ENCODE measurements around the gene CAMK4.
"Not testable (repeated sequence)": the region's sequence is repeated elsewhere in the genome, so short reads cannot be mapped to it uniquely, and the experiment has no call there.

Gene CAMK4

DNA sequence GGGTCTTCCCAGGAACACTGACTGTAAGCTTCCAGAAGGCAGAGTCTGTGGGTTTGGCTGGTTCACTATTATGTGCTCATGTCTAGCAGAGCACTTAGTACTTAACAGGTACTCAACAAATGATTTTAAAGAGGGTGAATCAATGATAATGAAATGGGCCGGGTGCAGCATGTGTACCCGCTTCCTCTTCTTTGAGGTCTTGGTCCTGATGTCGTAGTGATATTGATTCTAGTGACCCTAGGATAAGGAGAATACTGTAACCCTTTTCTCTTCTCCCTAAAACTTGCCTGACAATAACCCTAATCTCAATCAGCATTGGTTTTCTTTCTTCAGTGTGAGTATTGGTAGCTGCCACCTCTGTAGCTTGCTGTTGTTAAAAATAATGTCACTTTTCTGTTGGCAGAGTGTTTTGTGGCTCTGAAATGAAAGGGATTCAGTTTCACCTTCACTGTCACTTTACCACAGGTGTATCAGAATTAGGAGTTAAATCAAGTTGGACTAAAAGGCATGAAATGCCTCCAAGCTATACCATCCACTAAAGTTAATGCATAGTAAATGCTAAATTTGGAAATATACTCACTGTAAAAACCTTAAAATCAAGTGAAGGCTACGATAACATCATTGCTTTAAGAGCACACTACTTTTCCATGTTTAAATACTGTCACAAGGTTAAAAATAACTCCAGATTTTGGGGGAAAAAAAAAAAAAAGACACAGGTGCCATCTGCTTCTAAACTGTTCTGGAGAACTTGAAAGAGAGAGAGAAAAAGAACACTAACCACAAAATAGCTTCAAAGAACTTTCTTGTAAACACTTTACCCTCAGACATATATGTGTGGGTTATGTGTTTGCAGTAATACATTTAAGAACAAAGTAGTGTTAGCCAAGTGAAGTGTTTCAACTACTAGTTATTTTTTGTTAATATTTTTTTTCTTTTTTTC is 6.0 kb downstream of the CAMK4 start:
- peak; percentile 61 for DNase-seq

DNA sequence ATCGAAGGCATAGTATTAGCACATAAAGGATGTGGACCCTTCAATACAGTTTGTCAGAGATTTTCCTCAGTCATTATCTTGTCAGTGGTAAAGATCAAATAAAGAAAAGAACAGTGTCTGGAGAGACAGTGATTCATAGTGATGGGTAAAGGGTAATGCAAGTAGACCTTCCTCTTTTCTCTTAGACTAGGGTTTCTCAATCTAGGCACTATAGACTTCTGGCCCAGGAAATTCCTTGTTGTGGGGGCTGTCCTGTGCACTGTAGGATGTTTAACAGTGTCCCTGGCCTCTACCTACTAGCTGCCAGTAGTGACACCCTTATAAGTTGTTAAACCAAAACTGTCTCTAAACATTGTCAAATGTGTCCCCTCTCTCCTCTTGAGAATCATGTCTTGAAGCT is 6.9 kb downstream of the CAMK4 start:
- no peak for DNase-seq

- DNase-seq, result peak; percentile 41
Measured at GRCh38 chr5:111232311-111233051, 8.3 kb downstream of the CAMK4 start.

DNA sequence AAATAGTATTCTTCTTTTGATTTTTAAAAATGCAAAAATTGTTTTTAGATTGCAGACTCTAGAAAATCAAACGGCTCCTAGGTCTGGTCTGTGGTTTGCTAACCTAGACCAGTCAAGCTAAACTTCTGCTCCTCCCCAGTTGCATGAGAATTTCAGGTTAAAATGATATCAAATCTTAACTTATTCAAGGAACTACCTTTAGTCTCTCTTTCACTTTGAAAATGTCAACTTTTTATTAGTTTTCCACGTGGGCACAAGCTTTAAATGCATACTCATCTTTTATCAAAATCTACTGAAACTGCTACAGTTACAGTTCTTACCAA is 8.8 kb downstream of the CAMK4 start:
- DNase-seq, result no peak

DNA sequence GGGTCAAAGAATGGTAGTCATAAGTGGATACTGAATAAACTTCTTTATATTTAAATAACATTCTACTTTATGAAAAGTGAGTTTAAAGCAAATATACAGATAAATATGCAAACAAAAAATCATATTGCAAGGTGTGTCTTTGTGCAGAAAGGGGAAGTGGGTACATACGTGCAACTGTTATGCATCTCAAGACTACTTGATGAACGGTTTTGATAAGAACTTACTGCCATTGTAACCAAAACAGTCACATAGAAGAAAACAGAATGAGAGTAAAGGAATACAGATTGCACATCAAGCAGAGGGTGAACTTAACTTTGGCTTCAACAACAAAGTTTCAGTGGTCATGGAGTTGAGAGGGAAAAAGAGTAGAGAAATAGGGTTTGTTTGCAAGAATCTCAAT is 9.9 kb downstream of the CAMK4 start:
- DNase-seq, result peak; percentile 42

DNA sequence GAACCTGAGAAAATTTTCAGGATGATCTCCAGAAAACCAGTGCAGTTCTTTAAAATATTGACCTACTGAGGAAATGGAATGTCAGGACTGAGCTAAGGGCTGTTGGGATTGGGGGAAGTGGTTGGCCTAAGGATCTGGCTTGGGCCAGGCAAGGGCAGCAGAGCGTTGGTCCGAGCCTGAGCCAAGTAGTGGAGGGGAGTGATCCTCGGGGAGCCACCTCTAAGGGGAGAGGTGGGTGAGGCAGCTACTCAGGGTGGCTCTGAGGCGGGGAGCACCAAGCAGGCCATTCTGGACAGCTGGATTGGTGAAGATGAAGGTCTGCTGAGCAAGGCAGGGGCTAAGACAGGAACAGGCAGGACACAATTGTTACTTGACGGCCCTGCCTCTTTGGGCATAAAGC is 11.5 kb downstream of the CAMK4 start:
- no peak for DNase-seq

- no peak for DNase-seq
Measured at GRCh38 chr5:111236348-111236747, 12.2 kb downstream of the CAMK4 start.

DNA sequence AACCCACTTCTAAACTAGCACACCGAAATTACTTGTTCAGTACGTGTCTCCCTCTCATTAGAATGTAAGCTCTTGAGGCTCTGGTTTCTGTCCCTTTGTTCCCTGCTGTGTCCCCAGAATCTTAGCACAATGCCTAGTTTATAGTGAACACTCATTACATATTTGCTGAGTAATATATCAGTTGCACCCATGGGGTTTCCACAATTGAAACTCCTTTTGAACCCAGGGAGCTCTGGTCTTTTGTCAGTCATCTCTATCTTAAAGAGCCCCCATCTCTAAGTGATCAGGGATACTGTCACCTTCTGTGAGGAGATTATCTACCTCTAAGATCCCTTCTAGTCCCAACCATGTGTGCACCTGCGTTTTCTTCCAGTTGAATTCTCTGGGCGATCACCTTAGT is 12.8 kb downstream of the CAMK4 start:
- no peak for DNase-seq

GRCh38 chr5:111237470-111237869 is 13.3 kb downstream of the CAMK4 start:
- DNase-seq, result no peak

DNA sequence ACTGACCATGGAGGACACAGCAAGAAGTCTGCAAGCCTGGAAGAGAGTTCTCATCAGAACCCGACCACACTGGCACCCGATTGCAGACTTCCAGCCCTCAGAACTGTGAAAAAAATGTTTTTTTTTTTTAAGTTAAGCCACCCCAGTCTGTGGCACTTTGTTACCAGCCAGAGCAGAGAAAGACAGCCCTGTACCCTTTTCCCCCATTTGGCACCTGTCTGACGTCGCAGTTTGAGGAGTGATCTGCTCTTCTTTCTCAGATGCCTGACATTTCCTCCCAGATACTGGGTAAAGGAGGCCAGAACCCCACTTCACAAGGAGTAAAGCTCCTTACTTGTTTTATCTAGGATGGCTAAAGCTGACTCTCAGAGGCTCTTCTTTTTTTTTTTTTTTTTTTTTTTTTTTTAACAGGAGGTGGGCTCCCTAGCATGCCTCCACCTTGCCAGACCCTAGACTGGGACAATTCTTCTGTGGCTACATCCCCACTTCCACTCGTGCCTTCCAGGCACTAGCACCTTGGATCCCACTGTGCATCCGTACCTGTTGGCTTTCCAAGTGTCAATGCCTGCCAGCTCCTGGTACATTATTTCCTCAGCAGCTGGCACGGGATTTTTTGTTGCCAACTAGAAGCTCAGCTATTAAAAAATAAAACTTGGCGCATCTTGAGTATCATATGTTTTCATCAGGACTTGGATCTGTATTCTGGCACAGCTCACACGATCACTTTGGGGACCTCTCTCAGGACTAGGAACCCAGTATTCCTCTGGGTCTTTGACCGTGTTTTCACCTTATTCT is 14.4 kb downstream of the CAMK4 start:
- DNase-seq, result no peak

GRCh38 chr5:111241696-111242095 is 17.5 kb downstream of the CAMK4 start:
- DNase-seq, result no peak

- DNase-seq, result no peak
Measured at GRCh38 chr5:111242606-111243005, 18.4 kb downstream of the CAMK4 start.

DNA sequence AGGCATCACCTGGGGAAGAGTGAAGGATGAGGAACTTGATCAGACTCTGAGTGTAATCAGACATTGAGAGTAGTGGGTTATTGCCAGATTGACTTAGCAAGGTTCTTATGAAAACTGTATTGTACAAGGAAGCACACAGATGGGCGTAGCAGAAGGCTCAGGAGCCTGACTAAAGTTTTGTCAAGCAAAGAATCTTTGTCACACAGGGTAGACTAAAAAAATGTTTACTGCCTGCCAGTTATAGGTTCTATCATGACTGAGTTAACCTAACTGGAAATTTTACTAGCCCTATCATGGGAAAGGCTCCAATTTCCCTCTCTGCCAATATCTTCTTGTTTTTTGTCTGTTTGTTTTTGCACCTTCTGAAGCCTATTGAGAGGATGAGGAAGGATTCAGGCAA is 19.1 kb downstream of the CAMK4 start:
- DNase-seq, result no peak

- DNase-seq, result no peak
Measured at GRCh38 chr5:111245654-111246053, 21.5 kb downstream of the CAMK4 start.

DNA sequence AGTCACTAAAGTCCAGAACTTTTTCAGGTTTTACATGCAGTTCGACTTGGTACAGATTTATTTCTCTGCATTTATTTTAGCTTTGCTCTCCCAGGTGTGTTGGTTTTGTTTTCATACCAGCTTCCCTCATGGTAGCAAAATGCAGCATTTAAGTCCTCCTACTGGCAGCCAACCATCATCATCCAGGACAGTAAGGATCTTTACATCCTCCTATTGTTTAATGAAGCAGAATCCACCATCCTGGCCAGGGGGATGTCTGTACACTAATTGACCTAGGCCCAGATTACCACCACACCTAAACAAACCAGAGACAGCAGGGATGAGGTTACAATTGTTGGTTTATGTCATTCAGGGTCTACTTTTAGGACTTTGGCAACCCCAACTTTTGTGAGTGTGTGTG is 22.3 kb downstream of the CAMK4 start:
- no peak for DNase-seq

DNA sequence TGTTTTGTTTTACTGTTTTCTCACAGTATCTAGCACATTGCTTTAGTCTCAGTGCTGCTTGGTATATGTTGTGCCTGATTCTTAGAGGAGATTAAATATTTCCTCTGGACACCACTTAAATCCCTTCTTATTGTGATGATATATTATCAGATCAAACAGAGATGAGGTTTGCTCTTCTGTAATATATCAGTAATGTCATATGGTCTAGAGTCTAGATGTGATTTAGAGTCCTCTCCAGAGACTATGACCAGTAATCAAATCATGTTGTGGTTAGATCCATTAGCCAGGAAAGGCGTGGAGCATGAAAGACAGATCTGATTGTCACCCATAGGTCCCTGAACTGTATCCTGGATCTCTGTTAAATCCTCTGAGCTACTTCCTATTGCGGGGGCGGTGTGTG is 24.4 kb downstream of the CAMK4 start:
- DNase-seq, result no peak

- DNase-seq, result no peak
Measured at GRCh38 chr5:111251921-111252320, 27.7 kb downstream of the CAMK4 start.

DNA sequence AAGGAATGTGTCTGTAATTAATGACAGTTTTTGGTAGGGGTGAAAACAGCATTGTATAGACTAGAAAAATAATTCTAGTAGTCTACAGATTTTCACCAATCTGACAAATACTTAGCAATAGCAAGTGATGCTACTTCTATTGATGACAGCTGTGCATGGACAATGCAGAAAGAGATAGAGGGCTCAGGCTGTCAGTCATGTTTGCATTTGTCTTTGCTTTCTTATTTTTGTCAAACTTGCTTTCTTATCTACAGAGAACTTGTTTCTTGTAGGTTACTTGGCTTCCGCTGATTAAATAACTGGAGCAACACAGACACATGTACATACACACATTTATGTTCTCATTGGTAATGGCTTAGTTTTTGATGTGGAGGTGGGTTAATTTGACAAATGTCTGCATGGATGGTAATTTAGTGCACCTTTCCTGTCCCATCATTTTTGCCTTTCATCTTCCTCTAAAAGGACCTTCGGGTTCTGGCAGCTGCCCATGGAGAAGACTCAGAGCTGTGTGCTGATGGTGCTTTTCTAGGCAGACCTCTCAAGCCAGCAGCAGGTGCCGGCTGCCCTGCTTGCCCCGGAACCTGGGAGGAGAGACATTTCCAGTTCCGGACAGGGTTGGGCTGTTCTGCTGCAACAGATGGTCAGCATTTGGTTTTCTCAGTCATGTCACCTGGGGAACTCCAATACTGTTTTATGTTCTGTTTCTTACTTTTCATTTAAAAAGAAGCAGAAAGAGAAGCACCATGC is 28.8 kb downstream of the CAMK4 start:
- DNase-seq, result no peak

GRCh38 chr5:111254613-111255012 is 30.4 kb downstream of the CAMK4 start:
- peak; percentile 81 for DNase-seq

- no peak for DNase-seq
Measured at GRCh38 chr5:111255169-111255568, 31.0 kb downstream of the CAMK4 start.

GRCh38 chr5:111256128-111256527 is 31.9 kb downstream of the CAMK4 start:
- no peak for DNase-seq

DNA sequence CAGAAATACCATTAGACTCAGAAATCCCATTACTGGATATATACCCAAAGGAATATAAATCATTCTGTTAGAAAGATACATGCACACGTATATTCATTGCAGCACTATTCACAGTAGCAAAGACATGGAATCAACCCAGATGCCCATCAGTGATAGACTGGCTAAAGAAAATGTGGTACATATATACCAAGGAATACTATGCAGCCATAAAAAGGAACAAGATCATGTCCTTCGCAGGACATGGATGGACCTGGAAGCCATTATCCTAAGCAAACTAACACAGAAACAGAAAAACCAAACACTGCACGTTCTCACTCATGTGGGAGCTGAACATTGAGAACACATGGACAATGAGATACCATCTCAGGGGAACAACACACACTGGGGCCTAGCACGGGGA is 33.4 kb downstream of the CAMK4 start:
- DNase-seq, result not testable (repeated sequence)

GRCh38 chr5:111259636-111260035 is 35.5 kb downstream of the CAMK4 start:
- DNase-seq, result no peak
